GM12878 (cell line): ENCODE results near the gene DNAJB6. TPM values are rescaled to one million over a fixed set of nuclear protein-coding genes. Genes with fewer than 3 reads are reported as not detected.

Experiments used
- ATAC-seq: fragments of 200-7000 bp; cut with Tn5 transposase; 3 replicates; pipeline ENCODE4 v1.9.1; 2020; ENCODE audit warnings: mild to moderate bottlenecking, moderate library complexity
- BruUV-seq: library from RNA; stranded (reverse); fragments of 400-500 nt; replicated peaks from 2 replicates; lab custom pipeline; 2021; lab: Mats Ljungman, UMichigan
- CTCF ChIA-PET: fragments of 300-600 bp; sonication (Branson Sonifier 250); formaldehyde crosslinking; extraction: SDS; loops from one replicate; lab custom pipeline; 2021; ENCODE audit warnings: inconsistent platforms; lab: Yijun Ruan, JAX
- POLR2A ChIA-PET: fragments of 350-600 bp; formaldehyde crosslinking; extraction: SDS; loops from one replicate; lab custom pipeline; 2021; ENCODE audit warnings: inconsistent platforms; lab: Charles Lee
- RAD21 ChIA-PET: fragments of 300-600 bp; sonication (Branson Sonifier 250); formaldehyde crosslinking; loops from one replicate; lab custom pipeline; 2023; ENCODE audit warnings: antibody characterized with exemption; ENCODE audit not compliant: unreplicated experiment; lab: Charles Lee
- SMC1A ChIA-PET: fragments of 300-600 bp; sonication (Branson Sonifier 250); formaldehyde crosslinking; loops from one replicate; lab custom pipeline; 2023; ENCODE audit not compliant: unreplicated experiment, uncharacterized antibody; lab: Charles Lee
- DNase-seq: peaks from one replicate; pipeline ENCODE4 v3.0.0-alpha.2; 2011; ENCODE audit warnings: low read depth, low spot score
- FAIRE-seq: peaks from 3 replicates; lab custom pipeline; 2011; peaks lifted over from hg19 to GRCh38; lab: Jason Lieb, UNC
- H2AFZ ChIP-seq: 2 replicates; pipeline ENCODE4 v1.6.0; 2011; ENCODE audit warnings: low read depth, low read length, control low read depth; ENCODE audit not compliant: control insufficient read depth
- H3K27ac ChIP-seq: 2 replicates; pipeline ENCODE4 v1.5.1; 2011; ENCODE audit warnings: control low read depth; ENCODE audit not compliant: control insufficient read depth, insufficient read depth
- H3K27me3 ChIP-seq, 2 experiments: replicated peaks in 1 of 2; 2 replicates each; pipeline versions ENCODE4 v1.6.0 to v1.6.1; 2011; ENCODE audit warnings: low read length in 1 of 2; ENCODE audit not compliant: control insufficient read depth in 2 of 2, insufficient read depth in 2 of 2
- H3K36me3 ChIP-seq, 2 experiments: 2 replicates each; pipeline ENCODE4 v1.5.1; 2011; ENCODE audit warnings: low read length in 1 of 2; ENCODE audit not compliant: control insufficient read depth in 2 of 2, insufficient read depth in 2 of 2
- H3K4me1 ChIP-seq: 2 replicates; pipeline ENCODE4 v1.6.1; 2011; ENCODE audit warnings: mild to moderate bottlenecking, low read length, moderate library complexity, mixed read lengths; ENCODE audit not compliant: control insufficient read depth, insufficient read depth
- H3K4me2 ChIP-seq: 2 replicates; pipeline ENCODE4 v1.6.0; 2011; ENCODE audit warnings: control low read depth; ENCODE audit not compliant: control insufficient read depth, insufficient read depth
- H3K4me3 ChIP-seq: fragments of 200-600 bp; sonication (generic); 2 replicates; pipeline ENCODE4 v1.5.1; 2016
- H3K79me2 ChIP-seq: 2 replicates; pipeline ENCODE4 v1.6.0; 2011; ENCODE audit warnings: low read length; ENCODE audit not compliant: control insufficient read depth, insufficient read depth
- H3K9ac ChIP-seq: 2 replicates; pipeline ENCODE4 v1.8.0; 2011; ENCODE audit warnings: low read length, control low read depth, mixed read lengths; ENCODE audit not compliant: control insufficient read depth, insufficient read depth
- H3K9me3 ChIP-seq: replicated peaks from 3 replicates; pipeline ENCODE4 v1.5.1; 2011; ENCODE audit warnings: mild to moderate bottlenecking, low read length; ENCODE audit not compliant: control insufficient read depth, insufficient read depth
- H4K20me1 ChIP-seq: 2 replicates; pipeline ENCODE4 v1.6.0; 2011; ENCODE audit not compliant: control insufficient read depth, insufficient read depth
- CBFB ChIP-seq: IDR thresholded peaks from 2 replicates; pipeline ENCODE4 v1.6.1; 2016; ENCODE audit warnings: antibody characterized with exemption, low read depth
- CBX5 ChIP-seq: sonication (generic); IDR thresholded peaks from 2 replicates; pipeline ENCODE4 v1.6.1; 2016; ENCODE audit warnings: low read depth, moderate library complexity, mild to moderate bottlenecking, inconsistent platforms
- FOXK2 ChIP-seq: fragments of 450-650 bp; IDR thresholded peaks from 2 replicates; pipeline ENCODE4 v1.6.1; 2017; ENCODE audit warnings: mild to moderate bottlenecking, moderate library complexity
- FOXM1 ChIP-seq: IDR thresholded peaks from 2 replicates; pipeline ENCODE4 v1.6.1; 2012; ENCODE audit warnings: low read depth, mild to moderate bottlenecking, inconsistent platforms, low read length, moderate library complexity
- KAT2A ChIP-seq: conservative IDR thresholded peaks from 2 replicates; pipeline ENCODE4 v1.6.1; 2011; ENCODE audit warnings: low read depth, low read length; ENCODE audit not compliant: control insufficient read depth
- PAX8 ChIP-seq: fragments of 450-650 bp; IDR thresholded peaks from 2 replicates; pipeline ENCODE4 v1.6.1; 2017; ENCODE audit warnings: mild to moderate bottlenecking, moderate library complexity
- RBBP5 ChIP-seq: fragments of 200-600 bp; sonication (generic); conservative IDR thresholded peaks from 2 replicates; pipeline ENCODE4 v1.6.1; 2016
- SP1 ChIP-seq: IDR thresholded peaks from one replicate; pipeline ENCODE4 v1.6.1; 2011; ENCODE audit warnings: low read depth, low read length
- SRF ChIP-seq, 2 experiments: IDR thresholded peaks; 2 replicates each; pipeline ENCODE4 v1.6.1; 2011; ENCODE audit warnings: low read depth in 2 of 2, low read length in 2 of 2, mild to moderate bottlenecking in 1 of 2, moderate library complexity in 1 of 2
- TCF12 ChIP-seq: IDR thresholded peaks from 2 replicates; pipeline ENCODE4 v1.6.1; 2011; ENCODE audit warnings: low read depth, mild to moderate bottlenecking, low read length
- ZNF217 ChIP-seq: fragments of 450-650 bp; IDR thresholded peaks from 2 replicates; pipeline ENCODE4 v1.6.1; 2017; ENCODE audit warnings: antibody characterized with exemption, mild to moderate bottlenecking
- ZZZ3 ChIP-seq: IDR thresholded peaks from 2 replicates; pipeline ENCODE4 v1.6.1; 2011; ENCODE audit warnings: low read depth; ENCODE audit not compliant: control insufficient read depth, insufficient read length
- WGBS: methylation state at CpG from one replicate; pipeline ENCODE4 v1.1.6; 2016; ENCODE audit warnings: low lambda C conversion rate; ENCODE audit not compliant: insufficient replicate concordance, insufficient coverage; ENCODE audit errors: missing lambda C conversion rate; 5-methylcytosine and 5-hydroxymethylcytosine counted together
- in situ Hi-C: fragments of 300-500 bp; cut with MboI; formaldehyde crosslinking; loops from 9 replicates; pipeline ENCODE4 v1.14.3; 2018; ENCODE audit warnings: mixed read lengths
- intact Hi-C: fragments of 100-400 bp; cut with micrococcal nuclease; formaldehyde crosslinking; loops from one replicate; pipeline ENCODE4 v1.14.2; 2022; ENCODE audit not compliant: unreplicated experiment
- polyA plus RNA-seq, 11 experiments: library from polyadenylated mRNA; depleted of rRNA in 4 of 11; unstranded in 6 of 11; stranded (reverse) in 5 of 11; fragments of >200 nt; fragmentation: Nextera tagmentation in 4 of 11; fragmentation: Illumina TruSeq in 1 of 11; extraction: Ambion mirVana in 4 of 11; extraction: Trizol in 1 of 11; gene quantifications; 1 replicate in 1 of 11; 2 replicates in 10 of 11; pipeline versions ENCODE4 v1.2.1 to v1.2.3, GENCODE V29; 2011 to 2016; ENCODE audit warnings: inconsistent platforms in 2 of 11, missing spikeins in 2 of 11, low read depth in 1 of 11
- total RNA-seq, 4 experiments: library from RNA; depleted of rRNA in 3 of 4; stranded (reverse); fragments of >200 nt in 3 of 4; fragmentation: Illumina TruSeq in 1 of 4; extraction: Trizol in 1 of 4; gene quantifications; 2 replicates each; pipeline versions ENCODE4 v1.2.1 to v1.2.3, GENCODE V29; 2013 to 2021
- TF ChIP-seq, protein P1 (sequence below): fragments of 450-650 bp; formaldehyde crosslinking; IDR thresholded peaks from 2 replicates; pipeline ENCODE4 v1.4.0; 2020; ENCODE audit warnings: mild to moderate bottlenecking, moderate library complexity

DNAJB6 gene
- total and polyA plus RNA-seq, 10 of the 15 experiments (the other 5 are each of a cell fraction or from before 2014, with no cell fraction given): 34.5 to 117 (median 53.1) TPM

DNA sequence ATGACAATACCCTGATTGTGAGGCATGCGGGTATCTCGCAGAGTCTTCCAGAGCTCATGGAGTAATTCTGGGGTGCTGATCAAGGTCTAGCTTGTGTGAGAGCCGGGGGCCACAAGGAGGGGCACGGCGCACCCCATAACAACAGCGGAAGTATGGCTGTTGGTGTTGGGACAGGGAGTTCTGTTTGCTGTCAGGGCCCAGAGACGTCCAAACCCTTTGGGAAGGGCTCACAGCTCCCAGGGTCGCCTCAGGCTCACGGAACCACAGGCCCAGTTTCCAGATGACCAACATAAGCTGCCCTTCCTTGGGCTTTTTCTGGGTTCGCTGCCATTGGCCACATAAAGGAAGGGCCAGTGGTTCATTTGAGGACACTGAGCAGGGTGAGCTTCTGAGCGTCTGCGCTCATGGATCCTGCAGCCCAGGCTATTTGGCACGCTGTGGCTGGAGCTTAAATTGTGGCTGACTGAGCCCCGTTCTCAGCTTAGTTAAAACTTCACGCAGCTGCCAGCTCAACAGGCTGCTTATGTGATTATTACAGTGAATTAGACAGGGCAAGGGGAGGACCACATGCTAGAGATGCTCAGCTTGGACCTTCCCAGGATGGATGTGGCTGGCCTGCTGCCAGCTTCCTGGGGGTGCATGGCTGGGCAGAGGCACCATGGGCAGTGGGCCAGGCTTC lies 92.3 kb downstream of the DNAJB6 start:
- POLR2A ChIA-PET: no interaction called here
- no peak overlapping the region for H3K4me2 ChIP-seq
- H2AFZ ChIP-seq: no peak overlapping the region
- no TSS peak for BruUV-seq
- DNase-seq: no peak
- H3K4me1 ChIP-seq: no peaks in the 10 kb centered on the region
- FAIRE-seq: no peak
- no peak overlapping the region for H3K27ac ChIP-seq
- no peaks in the 10 kb centered on the region for H3K36me3 ChIP-seq
- in situ Hi-C loops (no loop called here), intact Hi-C loops (no loop called here)
- H4K20me1 ChIP-seq: no peaks in the 10 kb centered on the region
- CTCF ChIA-PET: interaction anchor here (0.8 kb wide), 1 partner anchor 1548 kb away, joined by 3 read pairs; no protein-coding TSS in a partner anchor
- SMC1A ChIA-PET: no interaction called here
- H3K27me3 ChIP-seq: no peaks in the 10 kb centered on the region
- no peak overlapping the region for H3K9ac ChIP-seq
- no peak for TF ChIP-seq KAT2A
- TF ChIP-seq, protein P1, sequence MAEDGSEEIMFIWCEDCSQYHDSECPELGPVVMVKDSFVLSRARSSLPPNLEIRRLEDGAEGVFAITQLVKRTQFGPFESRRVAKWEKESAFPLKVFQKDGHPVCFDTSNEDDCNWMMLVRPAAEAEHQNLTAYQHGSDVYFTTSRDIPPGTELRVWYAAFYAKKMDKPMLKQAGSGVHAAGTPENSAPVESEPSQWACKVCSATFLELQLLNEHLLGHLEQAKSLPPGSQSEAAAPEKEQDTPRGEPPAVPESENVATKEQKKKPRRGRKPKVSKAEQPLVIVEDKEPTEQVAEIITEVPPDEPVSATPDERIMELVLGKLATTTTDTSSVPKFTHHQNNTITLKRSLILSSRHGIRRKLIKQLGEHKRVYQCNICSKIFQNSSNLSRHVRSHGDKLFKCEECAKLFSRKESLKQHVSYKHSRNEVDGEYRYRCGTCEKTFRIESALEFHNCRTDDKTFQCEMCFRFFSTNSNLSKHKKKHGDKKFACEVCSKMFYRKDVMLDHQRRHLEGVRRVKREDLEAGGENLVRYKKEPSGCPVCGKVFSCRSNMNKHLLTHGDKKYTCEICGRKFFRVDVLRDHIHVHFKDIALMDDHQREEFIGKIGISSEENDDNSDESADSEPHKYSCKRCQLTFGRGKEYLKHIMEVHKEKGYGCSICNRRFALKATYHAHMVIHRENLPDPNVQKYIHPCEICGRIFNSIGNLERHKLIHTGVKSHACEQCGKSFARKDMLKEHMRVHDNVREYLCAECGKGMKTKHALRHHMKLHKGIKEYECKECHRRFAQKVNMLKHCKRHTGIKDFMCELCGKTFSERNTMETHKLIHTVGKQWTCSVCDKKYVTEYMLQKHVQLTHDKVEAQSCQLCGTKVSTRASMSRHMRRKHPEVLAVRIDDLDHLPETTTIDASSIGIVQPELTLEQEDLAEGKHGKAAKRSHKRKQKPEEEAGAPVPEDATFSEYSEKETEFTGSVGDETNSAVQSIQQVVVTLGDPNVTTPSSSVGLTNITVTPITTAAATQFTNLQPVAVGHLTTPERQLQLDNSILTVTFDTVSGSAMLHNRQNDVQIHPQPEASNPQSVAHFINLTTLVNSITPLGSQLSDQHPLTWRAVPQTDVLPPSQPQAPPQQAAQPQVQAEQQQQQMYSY: no peak
- no peak for TF ChIP-seq CBX5
- TF ChIP-seq CBFB: no peak
- no peak for TF ChIP-seq FOXM1
- no peak for TF ChIP-seq SRF (IDR thresholded peaks at IDR 0.05; ENCODE audit: low read depth in 2 of 2, low read length in 2 of 2)
- no peak for TF ChIP-seq FOXK2
- no peak for TF ChIP-seq RBBP5
- no peak for TF ChIP-seq TCF12
- no peak for TF ChIP-seq SP1
- TF ChIP-seq ZNF217: no peak
- no peak for TF ChIP-seq PAX8
- TF ChIP-seq ZZZ3: no peak
- ATAC-seq: no peak
- no peak overlapping the region for H3K4me3 ChIP-seq
- 68% methylated on average over 15 of the region's 15 CpGs for WGBS
- RAD21 ChIA-PET: no interaction called here
- no peaks in the 10 kb centered on the region for H3K79me2 ChIP-seq
- H3K9me3 ChIP-seq: no peaks in the 10 kb centered on the region
